Stimulated activated memory B cell treated with anti-CD40 and anti-IgM and Interleukin-4, amounts not matched to agents 10 μg/mL and 1 μg/mL and 100 μg/mL, for 72 hours (primary cell): ENCODE measurements around the gene ZNF689.

Experiments
- ATAC-seq: fragments of 150-1000 bp; cut with Tn5 transposase; 2 replicates; pipeline ENCODE4 v1.10.0; 2021
- H3K27ac Mint-ChIP-seq: one replicate; pipeline ENCODE4 v1.8.0; 2022; ENCODE audit warnings: mild to moderate bottlenecking, mixed read lengths
- H3K27me3 Mint-ChIP-seq: one replicate; pipeline ENCODE4 v1.8.0; 2022; ENCODE audit warnings: mixed read lengths
- H3K36me3 Mint-ChIP-seq: one replicate; pipeline ENCODE4 v1.8.0; 2022; ENCODE audit warnings: mixed read lengths
- H3K4me1 Mint-ChIP-seq: one replicate; pipeline ENCODE4 v1.8.0; 2022; ENCODE audit warnings: mixed read lengths
- H3K4me3 Mint-ChIP-seq: one replicate; pipeline ENCODE4 v1.8.0; 2022; ENCODE audit warnings: mild to moderate bottlenecking, moderate library complexity, mixed read lengths
- H3K9me3 Mint-ChIP-seq: one replicate; pipeline ENCODE4 v1.8.0; 2022; ENCODE audit warnings: mixed read lengths

Gene ZNF689

DNA sequence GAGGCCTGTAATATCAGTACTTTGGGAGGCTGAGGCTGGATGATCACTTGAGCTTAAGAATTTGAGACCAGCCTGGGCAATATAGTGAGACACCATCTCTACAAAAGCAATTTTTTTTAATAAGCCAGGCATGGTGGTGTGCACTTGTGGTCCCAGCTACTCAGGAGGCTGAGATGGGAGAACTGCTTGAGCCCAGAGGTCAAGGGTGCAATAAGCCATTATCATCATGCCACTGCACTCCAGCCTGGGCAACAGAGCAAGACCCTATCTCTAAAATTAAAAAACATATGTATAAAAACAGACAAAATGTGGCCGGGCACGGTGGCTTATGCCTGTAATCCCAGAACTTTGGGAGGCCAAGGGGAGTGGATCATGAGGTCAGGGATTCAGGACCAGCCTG, 21.5 kb downstream of the ZNF689 start:
- H3K9me3 Mint-ChIP-seq = no peaks in the 10 kb centered on the region
- no peaks in the 10 kb centered on the region for H3K36me3 Mint-ChIP-seq
- ATAC-seq = no peak
- no peaks in the 10 kb centered on the region for H3K27me3 Mint-ChIP-seq
- no peak overlapping the region for H3K4me3 Mint-ChIP-seq
- H3K27ac Mint-ChIP-seq = no peak overlapping the region
- H3K4me1 Mint-ChIP-seq = peaks cover 7% of the 10 kb centered on the region

- peaks cover 14% of the 10 kb centered on the region for H3K4me1 Mint-ChIP-seq
- peaks cover 16% of the 10 kb centered on the region for H3K36me3 Mint-ChIP-seq
- peak; percentile 99 for ATAC-seq
- H3K4me3 Mint-ChIP-seq = peak within 1 kb of the TSS; percentile 87
- H3K27ac Mint-ChIP-seq = peak within 1 kb of the TSS; percentile 82
- no peaks in the 10 kb centered on the region for H3K27me3 Mint-ChIP-seq
- no peaks in the 10 kb centered on the region for H3K9me3 Mint-ChIP-seq
Measured at GRCh38 chr16:30585400-30586191, 24.6 kb downstream of the ZNF689 start, which contains the start of gene ZNF785. Gene ZNF785, minus strand, starts transcription at chr16:30585697. Its CDS starts 86 bp downstream, at chr16:30585611.

DNA sequence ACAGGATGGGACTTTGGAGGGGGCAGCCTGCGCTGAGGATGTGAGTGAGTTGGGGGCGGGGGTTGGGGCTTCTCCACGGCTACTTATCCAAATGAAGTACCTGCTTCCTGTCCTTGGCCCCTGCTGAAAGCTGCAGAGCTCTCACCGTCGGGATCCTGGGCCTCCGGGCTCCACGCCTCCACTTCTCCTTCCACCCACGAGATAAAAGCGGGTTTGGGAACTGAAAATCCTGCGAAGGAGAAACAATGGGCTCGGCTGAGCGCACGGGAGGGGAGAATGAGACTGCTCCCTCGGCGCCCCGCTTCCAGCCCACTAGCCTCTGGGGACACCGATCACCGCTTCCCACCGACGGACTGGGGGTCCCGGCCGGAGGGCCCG, 25.2 kb downstream of the ZNF689 start:
- ATAC-seq = peak; percentile 54
- peaks cover 16% of the 10 kb centered on the region for H3K36me3 Mint-ChIP-seq
- H3K27me3 Mint-ChIP-seq = no peaks in the 10 kb centered on the region
- H3K27ac Mint-ChIP-seq = peak overlapping the region; percentile 82
- H3K9me3 Mint-ChIP-seq = no peaks in the 10 kb centered on the region
- H3K4me1 Mint-ChIP-seq = peaks cover 14% of the 10 kb centered on the region
- peak overlapping the region; percentile 87 for H3K4me3 Mint-ChIP-seq

DNA sequence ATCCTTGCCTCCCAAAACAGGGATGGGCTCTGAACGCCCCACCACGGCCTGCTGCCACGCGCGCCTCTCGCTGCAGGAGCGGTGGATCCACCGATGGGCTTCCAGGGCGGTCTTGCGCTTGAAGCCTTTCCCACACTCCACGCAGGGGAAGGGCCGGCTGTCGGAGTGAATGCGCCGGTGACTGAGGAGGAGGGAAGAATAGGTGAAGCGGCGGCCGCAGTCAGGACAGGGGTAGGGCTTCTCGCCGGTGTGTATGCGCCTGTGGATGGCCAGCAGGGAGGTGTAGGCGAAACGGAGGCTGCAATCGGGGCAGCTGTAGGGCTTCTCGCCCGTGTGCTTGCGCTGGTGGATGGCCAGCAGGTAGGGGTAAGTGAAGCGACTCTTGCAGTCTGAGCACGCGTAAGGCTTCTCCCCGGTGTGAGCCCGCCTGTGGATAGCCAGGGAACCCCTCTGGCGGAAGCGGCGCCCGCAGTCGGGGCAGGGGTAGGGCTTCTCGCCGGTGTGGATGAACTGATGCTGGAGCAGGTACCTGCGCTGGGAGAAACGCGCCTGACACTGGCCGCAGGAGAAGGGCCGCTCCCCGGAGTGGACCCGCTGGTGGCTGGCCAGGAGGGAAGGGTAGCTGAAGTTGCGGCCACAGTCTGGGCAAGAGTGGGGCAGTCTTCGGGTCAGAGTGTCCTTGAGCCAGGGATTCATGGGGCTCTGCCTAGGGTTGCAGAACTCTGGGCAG, 27.4 kb downstream of the ZNF689 start:
- Mint-ChIP-seq H3K36me3 (peaks cover 16% of the 10 kb centered on the region), H3K4me3 (no peak overlapping the region), H3K27me3 (no peaks in the 10 kb centered on the region), H3K9me3 (no peaks in the 10 kb centered on the region), H3K27ac (no peak overlapping the region), H3K4me1 (peaks cover 14% of the 10 kb centered on the region)
- no peak for ATAC-seq

DNA sequence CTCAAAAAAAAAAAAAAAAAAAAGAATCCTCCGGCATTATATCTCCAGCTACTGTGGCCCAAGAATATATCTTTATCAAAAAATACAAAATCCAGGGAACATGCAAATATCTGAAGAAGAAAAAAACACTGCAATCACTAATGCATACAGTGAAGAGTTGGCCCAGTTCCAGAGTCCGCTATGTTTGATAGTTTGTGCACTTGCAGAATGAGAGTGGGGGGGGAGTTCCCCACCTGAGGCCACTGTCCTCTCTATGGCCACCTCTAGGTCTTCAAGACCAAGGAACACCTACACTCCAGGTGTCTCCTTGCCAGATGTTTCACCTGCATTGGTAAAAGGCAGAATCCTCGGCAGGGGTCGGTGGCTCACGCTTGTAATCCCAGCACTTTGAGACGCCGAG, 28.7 kb downstream of the ZNF689 start:
- no peak overlapping the region for H3K4me3 Mint-ChIP-seq
- H3K4me1 Mint-ChIP-seq = peaks cover 14% of the 10 kb centered on the region
- H3K27ac Mint-ChIP-seq = no peak overlapping the region
- no peaks in the 10 kb centered on the region for H3K9me3 Mint-ChIP-seq
- ATAC-seq = no peak
- H3K27me3 Mint-ChIP-seq = no peaks in the 10 kb centered on the region
- H3K36me3 Mint-ChIP-seq = peaks cover 16% of the 10 kb centered on the region

DNA sequence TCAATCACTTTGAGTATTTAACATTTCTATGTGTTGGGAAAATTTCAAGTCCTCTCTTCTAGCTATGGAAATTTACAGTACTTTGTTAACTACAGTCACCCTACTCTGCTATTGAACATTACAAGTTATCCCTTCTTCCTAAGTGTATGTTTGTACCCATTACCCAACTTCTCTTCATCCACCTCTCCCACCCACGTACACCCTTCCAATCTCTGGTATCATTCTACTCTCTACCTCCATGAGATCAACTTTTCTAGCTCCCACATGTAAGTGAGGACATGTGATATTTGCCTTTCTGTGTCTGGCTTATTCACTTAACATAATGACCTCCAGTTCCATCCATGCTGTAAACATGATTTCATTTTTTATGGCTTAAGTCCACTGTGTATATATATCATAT, 35.5 kb downstream of the ZNF689 start:
- Mint-ChIP-seq H3K36me3 (no peaks in the 10 kb centered on the region), H3K9me3 (no peaks in the 10 kb centered on the region), H3K4me1 (peaks cover 19% of the 10 kb centered on the region), H3K4me3 (no peak overlapping the region), H3K27ac (peak overlapping the region; percentile 26), H3K27me3 (no peaks in the 10 kb centered on the region)
- ATAC-seq = no peak

DNA sequence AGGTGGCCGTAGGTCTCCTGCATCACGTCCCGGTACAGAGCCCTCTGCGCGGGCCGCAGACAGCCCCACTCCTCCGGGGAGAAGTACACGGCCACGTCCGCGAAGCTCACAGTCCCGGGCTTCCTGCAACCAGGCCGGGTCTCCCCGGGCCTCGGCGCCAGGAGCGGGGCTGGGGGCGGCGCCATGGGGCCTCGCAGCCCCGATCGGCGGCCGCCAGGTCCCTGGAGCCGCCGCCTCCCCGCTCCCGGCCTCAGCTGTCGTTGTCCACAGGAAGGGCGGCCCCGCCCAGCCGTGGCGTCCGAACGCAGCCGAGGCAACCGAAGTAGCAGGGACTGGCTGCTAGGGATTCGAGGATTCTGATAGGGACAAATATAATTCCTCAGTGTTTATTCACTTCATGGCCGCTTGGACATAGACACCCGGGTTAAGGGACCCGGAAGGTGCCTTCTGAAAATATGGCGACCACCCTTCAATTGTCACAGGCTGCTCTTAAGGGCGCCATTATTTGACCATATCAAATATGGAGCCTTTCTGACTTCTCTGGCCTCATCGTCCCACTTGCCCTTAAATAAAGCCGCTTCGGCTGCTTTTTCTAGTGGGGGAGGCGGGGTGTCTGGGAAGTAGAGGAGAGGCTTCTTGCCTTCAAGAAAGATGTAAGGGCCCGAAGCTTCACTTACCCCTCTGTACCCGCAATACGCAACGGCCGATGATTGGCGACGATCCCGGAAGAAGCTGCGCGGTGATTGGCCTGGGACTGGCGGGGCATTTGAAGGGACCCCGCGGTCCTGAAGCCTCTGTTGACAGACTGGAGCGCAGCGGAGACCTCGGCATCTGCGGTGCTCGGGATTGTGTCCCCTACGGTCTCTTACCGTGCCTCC, 38.5 kb downstream of the ZNF689 start, which contains the start of gene ZNF688:
ZNF688 (minus strand) TSS at position 270 of the 878 bp plus-strand sequence; CDS start at position 185, 85 bp downstream.
- peaks cover 43% of the 10 kb centered on the region for H3K4me1 Mint-ChIP-seq
- H3K27ac Mint-ChIP-seq = peak within 1 kb of the TSS; percentile 96
- H3K4me3 Mint-ChIP-seq = peak within 1 kb of the TSS; percentile 89
- H3K9me3 Mint-ChIP-seq = no peaks in the 10 kb centered on the region
- no peaks in the 10 kb centered on the region for H3K27me3 Mint-ChIP-seq
- H3K36me3 Mint-ChIP-seq = no peaks in the 10 kb centered on the region
- peak; percentile 95 for ATAC-seq

- no peaks in the 10 kb centered on the region for H3K27me3 Mint-ChIP-seq
- H3K36me3 Mint-ChIP-seq = no peaks in the 10 kb centered on the region
- peaks cover 47% of the 10 kb centered on the region for H3K4me1 Mint-ChIP-seq
- no peaks in the 10 kb centered on the region for H3K9me3 Mint-ChIP-seq
- H3K4me3 Mint-ChIP-seq = peak overlapping the region; percentile 89
- H3K27ac Mint-ChIP-seq = peak overlapping the region; percentile 96
- no peak for ATAC-seq
Measured at GRCh38 chr16:30570636-30571444, 39.3 kb downstream of the ZNF689 start.

- peaks cover 47% of the 10 kb centered on the region for H3K4me1 Mint-ChIP-seq
- no peak overlapping the region for H3K4me3 Mint-ChIP-seq
- H3K27me3 Mint-ChIP-seq = no peaks in the 10 kb centered on the region
- no peak for ATAC-seq
- no peaks in the 10 kb centered on the region for H3K9me3 Mint-ChIP-seq
- H3K27ac Mint-ChIP-seq = no peak overlapping the region
- H3K36me3 Mint-ChIP-seq = no peaks in the 10 kb centered on the region
Measured at GRCh38 chr16:30569746-30570635, 40.2 kb downstream of the ZNF689 start.

DNA sequence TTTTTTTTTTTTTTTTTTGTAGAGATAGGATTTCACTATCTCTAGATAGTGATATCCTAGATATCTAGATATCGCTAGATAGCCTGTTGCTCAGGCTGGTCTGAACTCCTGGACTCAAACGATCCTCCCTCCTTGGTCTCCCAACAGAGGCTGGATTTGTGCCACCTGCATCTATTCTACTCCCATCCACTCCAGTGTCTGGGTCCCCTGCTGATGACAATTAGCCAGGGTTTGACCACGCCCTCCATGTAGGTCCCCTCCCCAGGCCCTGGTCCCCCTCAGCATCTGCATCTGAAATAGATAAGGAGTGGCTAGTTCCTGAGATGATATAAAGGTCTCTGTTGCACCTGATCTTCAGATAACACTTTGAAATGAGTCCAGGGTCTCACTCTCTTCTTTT, 40.9 kb downstream of the ZNF689 start:
- no peaks in the 10 kb centered on the region for H3K27me3 Mint-ChIP-seq
- H3K36me3 Mint-ChIP-seq = no peaks in the 10 kb centered on the region
- H3K4me1 Mint-ChIP-seq = peaks cover 47% of the 10 kb centered on the region
- H3K4me3 Mint-ChIP-seq = no peak overlapping the region
- no peak for ATAC-seq
- peak overlapping the region; percentile 24 for H3K27ac Mint-ChIP-seq
- H3K9me3 Mint-ChIP-seq = no peaks in the 10 kb centered on the region

DNA sequence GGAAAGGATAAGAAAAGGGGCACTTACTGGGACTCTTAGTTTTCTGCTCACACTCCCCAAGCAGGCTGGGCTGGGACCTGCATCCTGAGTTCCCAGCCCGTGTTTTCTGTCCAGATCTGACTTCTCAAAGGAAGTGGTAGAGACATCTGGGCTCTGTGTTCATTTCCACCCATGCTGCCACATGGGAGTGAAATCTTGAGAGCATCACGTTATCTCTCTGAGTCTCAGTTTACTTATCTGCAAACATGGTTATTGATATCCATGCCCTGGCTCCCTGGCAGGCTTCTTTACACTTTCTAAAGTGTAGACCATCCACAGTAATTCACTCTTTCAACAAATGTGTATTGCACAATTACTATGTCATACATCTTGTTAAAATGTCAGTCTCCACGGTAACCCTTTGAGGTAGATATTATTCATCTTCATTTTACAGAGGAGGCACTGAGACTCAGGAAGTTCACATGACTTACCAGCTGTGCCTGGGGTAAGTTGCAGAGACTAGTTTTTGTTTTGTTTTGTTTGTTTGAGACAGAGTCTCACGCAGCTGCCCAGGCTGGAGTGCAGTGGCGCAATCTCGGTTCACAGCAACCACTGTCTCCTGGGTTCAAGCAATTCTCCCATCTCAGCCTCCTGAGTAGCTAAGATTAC, 42.1 kb downstream of the ZNF689 start:
- no peak overlapping the region for H3K4me3 Mint-ChIP-seq
- H3K27ac Mint-ChIP-seq = peak overlapping the region; percentile 66
- H3K27me3 Mint-ChIP-seq = no peaks in the 10 kb centered on the region
- H3K9me3 Mint-ChIP-seq = no peaks in the 10 kb centered on the region
- no peaks in the 10 kb centered on the region for H3K36me3 Mint-ChIP-seq
- peaks cover 42% of the 10 kb centered on the region for H3K4me1 Mint-ChIP-seq
- ATAC-seq = peak; percentile 35

DNA sequence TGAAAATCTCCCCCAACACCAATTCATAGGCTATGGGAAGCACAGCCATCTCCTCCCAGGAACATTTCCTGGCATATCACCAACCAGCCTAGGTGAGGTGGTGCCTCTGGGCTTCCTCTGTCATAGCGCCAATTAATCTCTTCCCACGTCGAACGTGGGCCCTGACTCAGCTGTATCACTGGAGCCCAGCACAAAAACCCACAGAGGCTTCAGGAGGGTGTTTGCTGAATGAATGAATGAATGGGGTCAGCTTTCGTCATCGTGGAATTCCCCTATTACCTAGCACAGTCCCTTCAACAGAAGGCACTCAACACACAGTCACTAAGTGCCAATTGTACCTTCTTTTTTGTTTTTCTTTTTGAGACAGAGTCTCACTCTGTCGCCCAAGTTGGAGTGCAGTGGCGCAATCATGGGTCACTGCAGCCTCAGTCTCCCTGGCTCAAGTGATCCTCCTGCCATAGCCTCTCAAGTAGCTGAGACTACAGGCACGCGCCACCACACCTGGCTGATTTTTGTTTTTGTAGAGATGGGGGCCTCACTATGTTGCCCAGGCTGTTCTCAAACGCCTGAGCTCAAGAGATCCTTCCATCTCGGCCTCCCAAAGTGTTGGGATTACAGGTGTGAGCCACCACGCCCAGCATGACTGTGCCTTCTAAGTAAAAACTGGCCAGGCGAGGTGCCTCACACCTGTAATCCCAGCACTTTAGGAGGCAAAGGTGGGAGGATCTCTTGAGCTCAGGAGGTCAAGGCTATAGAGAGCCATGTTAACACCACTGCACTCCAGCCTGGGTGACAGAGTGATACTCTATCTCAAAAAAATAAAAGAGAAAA, 42.8 kb downstream of the ZNF689 start:
- H3K9me3 Mint-ChIP-seq = no peaks in the 10 kb centered on the region
- H3K27me3 Mint-ChIP-seq = no peaks in the 10 kb centered on the region
- peak overlapping the region; percentile 66 for H3K27ac Mint-ChIP-seq
- H3K36me3 Mint-ChIP-seq = no peaks in the 10 kb centered on the region
- ATAC-seq = no peak
- no peak overlapping the region for H3K4me3 Mint-ChIP-seq
- H3K4me1 Mint-ChIP-seq = peaks cover 38% of the 10 kb centered on the region
